GM12878 (cell line): ENCODE measurements around the gene CES3. TPM values are rescaled to one million over a fixed set of nuclear protein-coding genes. Genes with fewer than 3 reads are reported as not detected.

Experiments used
- ATAC-seq: fragments of 200-7000 bp; cut with Tn5 transposase; 3 replicates; pipeline ENCODE4 v1.9.1; 2020; ENCODE audit warnings: mild to moderate bottlenecking, moderate library complexity
- BruUV-seq: library from RNA; stranded (reverse); fragments of 400-500 nt; replicated peaks from 2 replicates; lab custom pipeline; 2021; lab: Mats Ljungman, UMichigan
- CTCF ChIA-PET: fragments of 300-600 bp; sonication (Branson Sonifier 250); formaldehyde crosslinking; extraction: SDS; loops from one replicate; lab custom pipeline; 2021; ENCODE audit warnings: inconsistent platforms; lab: Yijun Ruan, JAX
- POLR2A ChIA-PET: fragments of 350-600 bp; formaldehyde crosslinking; extraction: SDS; loops from one replicate; lab custom pipeline; 2021; ENCODE audit warnings: inconsistent platforms; lab: Charles Lee
- RAD21 ChIA-PET: fragments of 300-600 bp; sonication (Branson Sonifier 250); formaldehyde crosslinking; loops from one replicate; lab custom pipeline; 2023; ENCODE audit warnings: antibody characterized with exemption; ENCODE audit not compliant: unreplicated experiment; lab: Charles Lee
- SMC1A ChIA-PET: fragments of 300-600 bp; sonication (Branson Sonifier 250); formaldehyde crosslinking; loops from one replicate; lab custom pipeline; 2023; ENCODE audit not compliant: unreplicated experiment, uncharacterized antibody; lab: Charles Lee
- DNase-seq: peaks from one replicate; pipeline ENCODE4 v3.0.0-alpha.2; 2011; ENCODE audit warnings: low read depth, low spot score
- FAIRE-seq: peaks from 3 replicates; lab custom pipeline; 2011; peaks lifted over from hg19 to GRCh38; lab: Jason Lieb, UNC
- H2AFZ ChIP-seq: 2 replicates; pipeline ENCODE4 v1.6.0; 2011; ENCODE audit warnings: low read depth, low read length, control low read depth; ENCODE audit not compliant: control insufficient read depth
- H3K27ac ChIP-seq: 2 replicates; pipeline ENCODE4 v1.5.1; 2011; ENCODE audit warnings: control low read depth; ENCODE audit not compliant: control insufficient read depth, insufficient read depth
- H3K27me3 ChIP-seq, 2 experiments: replicated peaks in 1 of 2; 2 replicates each; pipeline versions ENCODE4 v1.6.0 to v1.6.1; 2011; ENCODE audit warnings: low read length in 1 of 2; ENCODE audit not compliant: control insufficient read depth in 2 of 2, insufficient read depth in 2 of 2
- H3K36me3 ChIP-seq, 2 experiments: 2 replicates each; pipeline ENCODE4 v1.5.1; 2011; ENCODE audit warnings: low read length in 1 of 2; ENCODE audit not compliant: control insufficient read depth in 2 of 2, insufficient read depth in 2 of 2
- H3K4me1 ChIP-seq: 2 replicates; pipeline ENCODE4 v1.6.1; 2011; ENCODE audit warnings: mild to moderate bottlenecking, low read length, moderate library complexity, mixed read lengths; ENCODE audit not compliant: control insufficient read depth, insufficient read depth
- H3K4me2 ChIP-seq: 2 replicates; pipeline ENCODE4 v1.6.0; 2011; ENCODE audit warnings: control low read depth; ENCODE audit not compliant: control insufficient read depth, insufficient read depth
- H3K4me3 ChIP-seq: fragments of 200-600 bp; sonication (generic); 2 replicates; pipeline ENCODE4 v1.5.1; 2016
- H3K79me2 ChIP-seq: 2 replicates; pipeline ENCODE4 v1.6.0; 2011; ENCODE audit warnings: low read length; ENCODE audit not compliant: control insufficient read depth, insufficient read depth
- H3K9ac ChIP-seq: 2 replicates; pipeline ENCODE4 v1.8.0; 2011; ENCODE audit warnings: low read length, control low read depth, mixed read lengths; ENCODE audit not compliant: control insufficient read depth, insufficient read depth
- H3K9me3 ChIP-seq: replicated peaks from 3 replicates; pipeline ENCODE4 v1.5.1; 2011; ENCODE audit warnings: mild to moderate bottlenecking, low read length; ENCODE audit not compliant: control insufficient read depth, insufficient read depth
- H4K20me1 ChIP-seq: 2 replicates; pipeline ENCODE4 v1.6.0; 2011; ENCODE audit not compliant: control insufficient read depth, insufficient read depth
- ESRRA ChIP-seq: IDR thresholded peaks from 2 replicates; pipeline ENCODE4 v1.6.1; 2012; ENCODE audit warnings: mild to moderate bottlenecking, low read length, improper control_type of control experiment
- ETV6 ChIP-seq, 2 experiments: fragments of 450-650 bp in 1 of 2; IDR thresholded peaks in 1 of 2; conservative IDR thresholded peaks in 1 of 2; 2 replicates each; pipeline ENCODE4 v1.6.1; 2014; ENCODE audit warnings: antibody characterized with exemption in 1 of 2, borderline replicate concordance in 1 of 2, low read depth in 1 of 2, mild to moderate bottlenecking in 1 of 2, moderate library complexity in 1 of 2
- MAX ChIP-seq: IDR thresholded peaks from 2 replicates; pipeline ENCODE4 v1.6.1; 2012; ENCODE audit warnings: low read depth, low read length, improper control_type of control experiment
- NFIC ChIP-seq: IDR thresholded peaks from 2 replicates; pipeline ENCODE4 v1.6.1; 2012; ENCODE audit warnings: low read depth, mild to moderate bottlenecking, inconsistent platforms, low read length, moderate library complexity
- PAX5 ChIP-seq: IDR thresholded peaks from 2 replicates; pipeline ENCODE4 v1.6.1; 2011; ENCODE audit warnings: low read depth, low read length, borderline replicate concordance
- PBX3 ChIP-seq: IDR thresholded peaks from 2 replicates; pipeline ENCODE4 v1.6.1; 2011; ENCODE audit warnings: mild to moderate bottlenecking, low read depth, low read length, moderate library complexity; ENCODE audit not compliant: insufficient replicate concordance
- STAT3 ChIP-seq: IDR thresholded peaks from 2 replicates; pipeline ENCODE4 v1.6.1; 2011; ENCODE audit warnings: low read depth, low read length, improper control_type of control experiment
- TARDBP ChIP-seq: IDR thresholded peaks from 2 replicates; pipeline ENCODE4 v1.6.1; 2016; ENCODE audit warnings: borderline replicate concordance
- WGBS: methylation state at CpG from one replicate; pipeline ENCODE4 v1.1.6; 2016; ENCODE audit warnings: low lambda C conversion rate; ENCODE audit not compliant: insufficient replicate concordance, insufficient coverage; ENCODE audit errors: missing lambda C conversion rate; 5-methylcytosine and 5-hydroxymethylcytosine counted together
- in situ Hi-C: fragments of 300-500 bp; cut with MboI; formaldehyde crosslinking; loops from 9 replicates; pipeline ENCODE4 v1.14.3; 2018; ENCODE audit warnings: mixed read lengths
- intact Hi-C: fragments of 100-400 bp; cut with micrococcal nuclease; formaldehyde crosslinking; loops from one replicate; pipeline ENCODE4 v1.14.2; 2022; ENCODE audit not compliant: unreplicated experiment
- polyA plus RNA-seq, 11 experiments: library from polyadenylated mRNA; depleted of rRNA in 4 of 11; unstranded in 6 of 11; stranded (reverse) in 5 of 11; fragments of >200 nt; fragmentation: Nextera tagmentation in 4 of 11; fragmentation: Illumina TruSeq in 1 of 11; extraction: Ambion mirVana in 4 of 11; extraction: Trizol in 1 of 11; gene quantifications; 1 replicate in 1 of 11; 2 replicates in 10 of 11; pipeline versions ENCODE4 v1.2.1 to v1.2.3, GENCODE V29; 2011 to 2016; ENCODE audit warnings: inconsistent platforms in 2 of 11, missing spikeins in 2 of 11, low read depth in 1 of 11
- total RNA-seq, 4 experiments: library from RNA; depleted of rRNA in 3 of 4; stranded (reverse); fragments of >200 nt in 3 of 4; fragmentation: Illumina TruSeq in 1 of 4; extraction: Trizol in 1 of 4; gene quantifications; 2 replicates each; pipeline versions ENCODE4 v1.2.1 to v1.2.3, GENCODE V29; 2013 to 2021

The CES3 gene
- total and polyA plus RNA-seq, 10 of the 15 experiments (the other 5 are each of a cell fraction or from before 2014, with no cell fraction given), result 0.09 to 3.1 (median 0.76) TPM

GRCh38 chr16:66988197-66988788 is 27.2 kb downstream of the CES3 start, which contains the start of gene CES4A:
Gene CES4A, plus strand, starts transcription at chr16:66988589. Its CDS starts 184 bp downstream, at chr16:66988773.
- POLR2A ChIA-PET, result interaction anchor here (0.5 kb wide), 1 partner anchor 535 kb away, joined by 3 read pairs; no protein-coding TSS in a partner anchor
- SMC1A ChIA-PET, result interaction anchor here (1.1 kb wide), 1 partner anchor 49 kb away, joined by 4 read pairs; no protein-coding TSS in a partner anchor
- CTCF ChIA-PET, result interaction anchor here (1.3 kb wide), 1 partner anchor 10 kb away, joined by 4 read pairs; no protein-coding TSS in a partner anchor

GRCh38 chr16:66991545-66992077 is 30.5 kb downstream of the CES3 start:
- Histone ChIP-seq H3K4me3 (no peak overlapping the region), H3K9ac (no peak overlapping the region), H3K36me3 (no peaks in the 10 kb centered on the region), H3K4me1 (no peaks in the 10 kb centered on the region), H3K4me2 (no peak overlapping the region), H3K27ac (no peak overlapping the region), H3K9me3 (no peaks in the 10 kb centered on the region), H4K20me1 (no peaks in the 10 kb centered on the region), H2AFZ (no peak overlapping the region), H3K27me3 (no peaks in the 10 kb centered on the region; a peak in 1 of 4 replicates), H3K79me2 (no peaks in the 10 kb centered on the region)
- no TSS peak for BruUV-seq
- DNase-seq (no peak), ATAC-seq (no peak), FAIRE-seq (no peak)
- 11% methylated on average over 2 of the region's 2 CpGs for WGBS
- ChIA-PET CTCF (interaction anchor here (0.8 to 1.0 kb wide), 2 partner anchors 22 to 44 kb away, joined by 3 read pairs; no protein-coding TSS in a partner anchor), POLR2A (no interaction called here), SMC1A (interaction anchor here (1.1 to 1.5 kb wide), 2 partner anchors 20 to 109 kb away, joined by 3 to 4 read pairs; no protein-coding TSS in a partner anchor), RAD21 (interaction anchor here (1.1 kb wide), 1 partner anchor 26 kb away, joined by 3 read pairs; no protein-coding TSS in a partner anchor)
- TF ChIP-seq ETV6 (conservative IDR thresholded peaks at IDR 0.05 in 1 of 2, IDR thresholded peaks at IDR 0.05 in 1 of 2; ENCODE audit: borderline replicate concordance in 1 of 2, low read depth in 1 of 2), result no peak
- TF ChIP-seq STAT3, result no peak
- TF ChIP-seq NFIC, result no peak
- no peak for TF ChIP-seq MAX
- TF ChIP-seq PBX3, result no peak
- TF ChIP-seq ESRRA, result no peak
- in situ Hi-C loops (loop anchor here (10.0 to 25.0 kb wide), 2 partner anchors 57 to 421 kb away; partner anchors contain the start of genes CES2, CIAO2B and ZDHHC1), intact Hi-C loops (no loop called here)

More at GRCh38 chr16:66988197-66988788, 27.2 kb downstream of the CES3 start, which contains the start of gene CES4A:
- FAIRE-seq, result no peak
- in situ Hi-C loops, result loop anchor here (25.0 kb wide), 1 partner anchor 424 kb away; the partner anchor contains the start of gene ZDHHC1
- TF ChIP-seq PAX5, result peak; percentile 63; the same call in 1 of the 2 replicates
- no peak for TF ChIP-seq TARDBP
- 38% methylated on average over 11 of the region's 11 CpGs for WGBS
- Histone ChIP-seq H3K27me3 (no peaks in the 10 kb centered on the region; a peak in 1 of 4 replicates), H2AFZ (no peak within 1 kb of the TSS), H3K27ac (no peak within 1 kb of the TSS), H3K9me3 (no peaks in the 10 kb centered on the region), H3K9ac (no peak within 1 kb of the TSS), H4K20me1 (no peaks in the 10 kb centered on the region), H3K4me2 (no peak within 1 kb of the TSS), H3K4me1 (no peaks in the 10 kb centered on the region), H3K79me2 (no peaks in the 10 kb centered on the region), H3K4me3 (no peak within 1 kb of the TSS), H3K36me3 (no peaks in the 10 kb centered on the region)
- BruUV-seq, result no TSS peak
- no peak for DNase-seq
- intact Hi-C loops, result no loop called here
- RAD21 ChIA-PET, result no interaction called here
- ATAC-seq, result peak; percentile 54
